Stomach (tissue), 4 donors: ENCODE data around the gene HMGXB3.

ENCODE experiments used
- EP300 ChIP-seq: sonication (generic); formaldehyde crosslinking; IDR thresholded peaks from one replicate; pipeline ENCODE4 v1.6.1; 2017; ENCODE audit warnings: antibody characterized with exemption
- POLR2A ChIP-seq, 4 donors: fragments of 450-650 bp; IDR thresholded peaks; one replicate each; pipeline ENCODE4 v1.6.1; 2016; ENCODE audit warnings: antibody characterized with exemption in 4 of 4, control low read depth in 2 of 4, mild to moderate bottlenecking in 1 of 4, moderate library complexity in 1 of 4
- POLR2AphosphoS5 ChIP-seq, 3 donors: sonication (generic); formaldehyde crosslinking; IDR thresholded peaks; one replicate each; pipeline ENCODE4 v1.6.1; 2016; ENCODE audit warnings: antibody characterized with exemption in 3 of 3
- TF ChIP-seq, protein P1 (sequence below), 7 experiments: fragments of 450-650 bp in 4 of 7; fragments of 200-600 bp in 3 of 7; sonication (generic) in 3 of 7; IDR thresholded peaks; one replicate each; pipeline ENCODE4 v1.5.1; 2016 to 2019; ENCODE audit warnings: antibody characterized with exemption in 7 of 7, control low read depth in 2 of 7, mild to moderate bottlenecking in 1 of 7

DNA sequence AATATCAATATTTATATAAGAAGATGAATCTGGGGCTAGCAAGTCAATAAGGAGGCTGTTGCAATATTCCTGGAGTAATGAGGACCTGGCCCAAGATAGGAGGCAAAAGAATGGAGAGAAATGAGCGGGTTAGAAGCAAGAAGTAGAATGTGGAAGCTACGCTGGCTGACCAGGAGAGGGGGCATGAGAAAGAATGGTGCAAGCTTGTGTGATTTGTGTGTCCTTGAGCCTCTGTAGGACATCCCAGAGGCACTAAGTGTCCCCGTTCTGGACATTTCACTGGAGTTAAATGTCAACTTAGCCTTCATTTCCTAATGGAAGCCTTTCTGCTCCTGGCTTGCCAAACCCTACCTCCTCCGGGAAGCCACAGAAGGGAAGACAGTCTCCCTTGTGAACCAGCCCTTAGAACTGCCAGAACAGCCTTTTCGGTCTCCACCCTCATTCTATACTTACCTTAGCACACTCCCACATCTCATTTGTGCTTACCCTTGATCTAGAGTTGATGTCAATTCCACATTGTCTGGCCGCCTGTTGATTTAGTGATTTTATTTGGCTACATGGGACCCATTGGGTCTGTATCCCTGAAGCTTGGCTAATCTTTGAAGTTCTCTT, 49.3 kb upstream of the HMGXB3 start:
- TF ChIP-seq, protein P1, sequence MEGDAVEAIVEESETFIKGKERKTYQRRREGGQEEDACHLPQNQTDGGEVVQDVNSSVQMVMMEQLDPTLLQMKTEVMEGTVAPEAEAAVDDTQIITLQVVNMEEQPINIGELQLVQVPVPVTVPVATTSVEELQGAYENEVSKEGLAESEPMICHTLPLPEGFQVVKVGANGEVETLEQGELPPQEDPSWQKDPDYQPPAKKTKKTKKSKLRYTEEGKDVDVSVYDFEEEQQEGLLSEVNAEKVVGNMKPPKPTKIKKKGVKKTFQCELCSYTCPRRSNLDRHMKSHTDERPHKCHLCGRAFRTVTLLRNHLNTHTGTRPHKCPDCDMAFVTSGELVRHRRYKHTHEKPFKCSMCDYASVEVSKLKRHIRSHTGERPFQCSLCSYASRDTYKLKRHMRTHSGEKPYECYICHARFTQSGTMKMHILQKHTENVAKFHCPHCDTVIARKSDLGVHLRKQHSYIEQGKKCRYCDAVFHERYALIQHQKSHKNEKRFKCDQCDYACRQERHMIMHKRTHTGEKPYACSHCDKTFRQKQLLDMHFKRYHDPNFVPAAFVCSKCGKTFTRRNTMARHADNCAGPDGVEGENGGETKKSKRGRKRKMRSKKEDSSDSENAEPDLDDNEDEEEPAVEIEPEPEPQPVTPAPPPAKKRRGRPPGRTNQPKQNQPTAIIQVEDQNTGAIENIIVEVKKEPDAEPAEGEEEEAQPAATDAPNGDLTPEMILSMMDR (IDR thresholded peaks at IDR 0.05), result no peak
- TF ChIP-seq POLR2A (IDR thresholded peaks at IDR 0.05) (no peak), POLR2AphosphoS5 (IDR thresholded peaks at IDR 0.05) (no peak), EP300 (no peak)
